Natural killer cell (primary cell): ENCODE data around the gene NBDY. TPM values are rescaled to one million over a fixed set of nuclear protein-coding genes. Genes with fewer than 3 reads are reported as not detected.

Experiments
- ATAC-seq, 3 donors: fragments of 150-1000 bp in 2 of 3; fragments of 200-7000 bp in 1 of 3; cut with Tn5 transposase; 1 replicate in 1 of 3; 2 replicates in 2 of 3; pipeline ENCODE4 v1.10.0; 2021; ENCODE audit warnings: mild to moderate bottlenecking in 2 of 3, moderate library complexity in 2 of 3
- DNase-seq, 2 donors: peaks; one replicate each; pipeline versions ENCODE4 v3.0.0 to v3.0.0-alpha.2; 2013 to 2021; ENCODE audit warnings: mixed read lengths in 1 of 2
- H3K27ac ChIP-seq: one replicate; pipeline ENCODE4 v1.5.1; 2013; ENCODE audit warnings: mild to moderate bottlenecking, low read length
- H3K27me3 ChIP-seq: one replicate; pipeline ENCODE4 v1.6.1; 2013; ENCODE audit warnings: low read length; ENCODE audit not compliant: control insufficient read depth, insufficient read depth
- H3K36me3 ChIP-seq: one replicate; pipeline ENCODE4 v1.6.1; 2013; ENCODE audit warnings: low read length; ENCODE audit not compliant: control insufficient read depth, insufficient read depth
- H3K4me1 ChIP-seq: one replicate; pipeline ENCODE4 v1.6.1; 2013; ENCODE audit warnings: low read length; ENCODE audit not compliant: control insufficient read depth, insufficient read depth
- H3K4me3 ChIP-seq: one replicate; pipeline ENCODE4 v1.5.1; 2013; ENCODE audit warnings: low read length
- H3K9me3 ChIP-seq: one replicate; pipeline ENCODE4 v1.6.1; 2013; ENCODE audit warnings: low read length; ENCODE audit not compliant: control insufficient read depth, insufficient read depth
- H3K27ac Mint-ChIP-seq, 2 donors: one replicate each; pipeline ENCODE4 v1.8.0; 2022; ENCODE audit warnings: mild to moderate bottlenecking in 2 of 2, mixed read lengths in 2 of 2, moderate library complexity in 1 of 2
- H3K27me3 Mint-ChIP-seq, 2 donors: one replicate each; pipeline ENCODE4 v1.8.0; 2022; ENCODE audit warnings: low read depth in 2 of 2, mixed read lengths in 2 of 2
- H3K36me3 Mint-ChIP-seq: one replicate; pipeline ENCODE4 v1.8.0; 2022; ENCODE audit warnings: mixed read lengths
- H3K4me1 Mint-ChIP-seq, 2 donors: one replicate each; pipeline ENCODE4 v1.8.0; 2022; ENCODE audit warnings: mixed read lengths in 2 of 2
- H3K4me3 Mint-ChIP-seq: one replicate; pipeline ENCODE4 v1.8.0; 2022; ENCODE audit warnings: mild to moderate bottlenecking, moderate library complexity, mixed read lengths
- H3K9me3 Mint-ChIP-seq, 2 donors: one replicate each; pipeline ENCODE4 v1.8.0; 2022; ENCODE audit warnings: mixed read lengths in 2 of 2
- WGBS: methylation state at CpG from one replicate; pipeline ENCODE4 v1.1.7; 2013; ENCODE audit warnings: missing lambda C conversion rate; ENCODE audit not compliant: insufficient coverage; 5-methylcytosine and 5-hydroxymethylcytosine counted together
- intact Hi-C: fragments of 100-400 bp; cut with micrococcal nuclease; formaldehyde crosslinking; loops from one replicate; pipeline ENCODE4 v1.14.2; 2022
- total RNA-seq, 4 donors: library from RNA; stranded (reverse); fragments of 120-200 nt in 1 of 4; gene quantifications; one replicate each; pipeline versions ENCODE4 v1.2.3 to v1.2.4, GENCODE V29; 2013 to 2022
- TF ChIP-seq, protein P1 (sequence below): fragments of 200-600 bp; IDR thresholded peaks from one replicate; pipeline ENCODE4 v1.8.0; 2022; ENCODE audit warnings: antibody characterized with exemption

NBDY gene
- total RNA-seq, 3 donors from 2014 or later (not counting 1 experiment from before 2014, with no cell fraction given): 16.0 to 23.6 (median 16.6) TPM

GRCh38 chrX:56763556-56764152 lies 34.6 kb downstream of the NBDY start:
- H3K36me3 Mint-ChIP-seq: no peaks in the 10 kb centered on the region
- no peaks in the 10 kb centered on the region for H3K9me3 Mint-ChIP-seq
- peak overlapping the region; percentile 93 to 98 for H3K27ac Mint-ChIP-seq
- DNase-seq (peak in 1 of 2 donors; percentile 65), ATAC-seq (peak in 1 of 3 donors; percentile 43)
- H3K27ac ChIP-seq: no peak overlapping the region
- H3K27me3 Mint-ChIP-seq: peaks cover 0 to 12% of the 10 kb centered on the region in 2 donors
- no peaks in the 10 kb centered on the region for H3K27me3 ChIP-seq
- no peaks in the 10 kb centered on the region for H3K9me3 ChIP-seq
- intact Hi-C loops: no loop called here
- no peak overlapping the region for H3K4me3 ChIP-seq
- no peaks in the 10 kb centered on the region for H3K36me3 ChIP-seq
- peaks cover 40 to 52% of the 10 kb centered on the region in 2 donors for H3K4me1 Mint-ChIP-seq
- H3K4me3 Mint-ChIP-seq: peak overlapping the region; percentile 95
- H3K4me1 ChIP-seq: peaks cover 47% of the 10 kb centered on the region
- TF ChIP-seq, protein P1, sequence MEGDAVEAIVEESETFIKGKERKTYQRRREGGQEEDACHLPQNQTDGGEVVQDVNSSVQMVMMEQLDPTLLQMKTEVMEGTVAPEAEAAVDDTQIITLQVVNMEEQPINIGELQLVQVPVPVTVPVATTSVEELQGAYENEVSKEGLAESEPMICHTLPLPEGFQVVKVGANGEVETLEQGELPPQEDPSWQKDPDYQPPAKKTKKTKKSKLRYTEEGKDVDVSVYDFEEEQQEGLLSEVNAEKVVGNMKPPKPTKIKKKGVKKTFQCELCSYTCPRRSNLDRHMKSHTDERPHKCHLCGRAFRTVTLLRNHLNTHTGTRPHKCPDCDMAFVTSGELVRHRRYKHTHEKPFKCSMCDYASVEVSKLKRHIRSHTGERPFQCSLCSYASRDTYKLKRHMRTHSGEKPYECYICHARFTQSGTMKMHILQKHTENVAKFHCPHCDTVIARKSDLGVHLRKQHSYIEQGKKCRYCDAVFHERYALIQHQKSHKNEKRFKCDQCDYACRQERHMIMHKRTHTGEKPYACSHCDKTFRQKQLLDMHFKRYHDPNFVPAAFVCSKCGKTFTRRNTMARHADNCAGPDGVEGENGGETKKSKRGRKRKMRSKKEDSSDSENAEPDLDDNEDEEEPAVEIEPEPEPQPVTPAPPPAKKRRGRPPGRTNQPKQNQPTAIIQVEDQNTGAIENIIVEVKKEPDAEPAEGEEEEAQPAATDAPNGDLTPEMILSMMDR: no peak
- 83% methylated on average over 11 of the region's 11 CpGs for WGBS

GRCh38 chrX:56764153-56764974 lies 35.3 kb downstream of the NBDY start:
- TF ChIP-seq, protein P1: peak; percentile 57
- H3K27me3 Mint-ChIP-seq: peaks cover 0 to 12% of the 10 kb centered on the region in 2 donors
- DNase-seq (peak; percentile 42 to 91), ATAC-seq (peak; percentile 50 to 81 (median 79))
- no peaks in the 10 kb centered on the region for H3K27me3 ChIP-seq
- 58% methylated on average over 20 of the region's 20 CpGs for WGBS
- H3K4me3 ChIP-seq: no peak overlapping the region
- no peaks in the 10 kb centered on the region for H3K9me3 ChIP-seq
- peaks cover 47% of the 10 kb centered on the region for H3K4me1 ChIP-seq
- peak overlapping the region; percentile 93 to 98 for H3K27ac Mint-ChIP-seq
- intact Hi-C loops: no loop called here
- H3K4me3 Mint-ChIP-seq: peak overlapping the region; percentile 95
- H3K4me1 Mint-ChIP-seq: peaks cover 40 to 52% of the 10 kb centered on the region in 2 donors
- H3K36me3 ChIP-seq: no peaks in the 10 kb centered on the region
- peak overlapping the region; percentile 62 for H3K27ac ChIP-seq
- H3K36me3 Mint-ChIP-seq: no peaks in the 10 kb centered on the region
- H3K9me3 Mint-ChIP-seq: no peaks in the 10 kb centered on the region

DNA sequence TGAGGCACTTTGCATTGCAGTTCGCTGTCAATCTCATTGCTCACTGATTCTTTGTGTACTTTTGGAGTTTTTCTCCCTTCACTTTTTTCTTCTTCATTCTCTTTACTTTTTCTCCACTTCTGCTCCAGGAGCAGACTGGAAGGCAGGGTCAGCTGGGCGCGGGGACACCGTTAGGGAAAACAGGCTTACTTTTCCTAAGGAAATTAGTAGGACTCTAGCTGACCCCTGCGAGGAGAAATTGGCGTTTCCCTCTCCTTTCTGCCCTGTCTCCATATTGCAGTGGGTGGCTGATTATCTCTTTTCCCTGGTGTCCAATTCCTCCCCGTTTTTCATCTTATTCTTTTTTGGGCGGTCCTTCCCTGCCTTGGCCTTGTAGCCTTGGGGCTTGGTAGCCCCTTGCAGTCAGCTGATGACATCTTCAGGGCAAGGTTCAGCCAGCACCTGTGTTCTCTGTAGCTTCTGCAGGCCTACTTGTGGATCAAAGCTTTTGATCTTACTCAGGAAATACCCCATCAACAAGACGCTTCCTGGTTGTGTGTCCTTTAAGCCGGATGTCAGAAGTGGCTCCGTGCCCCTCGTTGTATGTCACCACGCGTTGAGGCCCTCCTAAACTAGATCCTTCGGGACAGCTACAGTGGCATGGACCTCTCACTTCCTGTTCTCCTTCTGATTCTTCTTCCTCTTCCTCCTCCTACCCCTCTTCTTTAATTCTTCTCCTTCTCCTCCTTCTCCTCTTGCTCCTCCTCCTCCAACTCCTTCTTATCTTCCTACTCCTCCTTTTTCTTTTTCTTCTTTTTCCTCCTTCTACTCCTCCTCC lies 36.1 kb downstream of the NBDY start:
- Histone ChIP-seq H3K4me1 (peaks cover 47% of the 10 kb centered on the region), H3K27ac (peak overlapping the region; percentile 62), H3K27me3 (no peaks in the 10 kb centered on the region), H3K9me3 (no peaks in the 10 kb centered on the region), H3K36me3 (no peaks in the 10 kb centered on the region), H3K4me3 (no peak overlapping the region)
- DNase-seq (peak in 1 of 2 donors; percentile 67), ATAC-seq (peak in 1 of 3 donors; percentile 27)
- Mint-ChIP-seq H3K36me3 (no peaks in the 10 kb centered on the region), H3K27me3 (peaks cover 0 to 12% of the 10 kb centered on the region in 2 donors), H3K4me3 (peak overlapping the region; percentile 95), H3K9me3 (no peaks in the 10 kb centered on the region), H3K4me1 (peaks cover 40 to 52% of the 10 kb centered on the region in 2 donors), H3K27ac (peak overlapping the region; percentile 93 to 98)
- 38% methylated on average over 15 of the region's 15 CpGs for WGBS
- TF ChIP-seq, protein P1: no peak
- intact Hi-C loops: no loop called here
